Erythroblast (primary cell): ENCODE measurements around the gene OPCML.

Experiments used
- GATA1 ChIP-seq: IDR thresholded peaks from 2 replicates; pipeline ENCODE4 v1.6.1; 2011; ENCODE audit warnings: low read depth, mild to moderate bottlenecking, control low read depth, low read length, moderate library complexity
- POLR2A ChIP-seq: IDR thresholded peaks from 2 replicates; pipeline ENCODE4 v1.6.1; 2011; ENCODE audit warnings: mild to moderate bottlenecking, low read length

DNA sequence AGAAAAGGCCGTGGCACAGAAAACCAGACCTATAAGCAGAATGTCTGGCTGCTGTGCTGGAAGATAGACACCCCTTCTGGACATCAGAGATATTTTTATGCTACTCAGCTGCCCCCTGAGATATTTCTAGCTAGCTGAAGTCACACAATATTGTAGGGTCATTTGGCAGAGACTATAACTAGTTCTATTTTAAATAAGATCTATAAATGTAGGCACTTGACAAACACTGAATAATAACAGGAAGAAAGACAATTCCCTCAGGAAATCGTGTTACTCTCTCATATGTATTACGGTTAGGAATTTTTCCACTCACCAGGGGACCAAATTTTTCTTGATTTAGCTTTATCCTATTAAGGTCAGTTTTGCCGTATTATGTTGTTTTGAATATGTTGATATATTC is 845.4 kb downstream of the OPCML start:
- TF ChIP-seq POLR2A (no peak), GATA1 (no peak)
